TTC549 (cell line): ENCODE measurements around the gene SDHB.

ENCODE experiments used
- FAIRE-seq: peaks from 2 replicates; lab custom pipeline; 2012; peaks lifted over from hg19 to GRCh38; lab: Jason Lieb, UNC

SDHB gene

DNA sequence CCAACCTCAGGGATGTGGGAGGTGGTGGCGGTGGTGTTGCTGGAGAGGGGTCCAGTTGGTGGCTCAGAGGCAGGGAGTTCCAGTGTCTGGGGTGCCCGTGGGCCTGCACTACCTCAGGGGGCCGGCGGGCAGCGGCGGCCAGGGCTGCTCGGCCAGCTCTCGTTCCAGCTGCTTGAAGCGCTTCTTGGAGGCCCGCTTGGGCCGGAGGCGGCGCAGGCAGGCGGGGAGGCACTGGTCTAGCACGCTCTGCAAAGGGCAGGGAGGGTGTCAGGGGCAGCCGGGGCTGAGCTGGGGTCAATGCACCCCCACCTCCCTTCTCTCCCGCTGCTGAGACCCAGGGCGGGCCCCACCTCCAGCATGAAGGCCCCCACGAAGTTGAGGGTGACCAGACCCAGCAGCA, 67.7 kb downstream of the SDHB start:
- no peak for FAIRE-seq

DNA sequence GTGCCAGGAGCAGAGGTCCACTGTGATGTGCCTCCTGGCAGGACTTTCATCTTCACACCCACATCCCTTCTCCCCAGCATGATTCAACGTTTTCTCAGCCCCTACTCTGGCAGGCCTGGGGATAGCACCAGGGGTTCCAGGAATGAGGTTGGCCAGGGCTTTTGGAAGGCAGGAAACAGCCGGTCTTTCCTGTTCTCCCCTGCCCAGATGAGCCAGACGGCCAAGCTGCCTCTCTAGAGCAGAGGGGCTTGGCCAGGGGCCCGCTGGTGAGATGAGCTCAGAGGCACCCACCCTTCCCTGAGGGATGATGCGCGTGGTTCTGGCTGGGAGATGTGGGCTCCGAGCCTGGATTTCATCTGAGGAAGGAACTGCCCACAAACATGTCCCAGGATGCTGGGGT, 69.1 kb downstream of the SDHB start:
- FAIRE-seq = no peak

DNA sequence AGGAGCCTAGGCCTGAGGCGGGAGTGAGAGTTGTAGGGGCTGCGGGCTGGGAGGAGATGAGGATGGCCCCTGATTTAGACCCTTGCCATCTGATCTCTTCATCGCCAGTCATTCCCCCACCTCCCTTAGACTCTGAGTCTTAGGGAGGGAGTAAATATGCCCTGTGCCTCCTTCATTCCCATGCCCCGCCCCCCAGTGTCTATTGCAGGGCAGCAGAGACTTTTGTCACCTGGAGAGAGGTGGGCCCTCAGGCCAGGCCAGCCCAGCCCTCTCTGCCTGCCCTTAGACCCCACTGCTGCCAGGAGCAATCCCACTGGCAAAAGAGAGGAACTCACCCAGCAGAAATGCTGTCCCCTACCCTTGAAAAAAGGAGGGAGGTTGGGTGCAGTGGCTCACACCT, 70.2 kb downstream of the SDHB start:
- no peak for FAIRE-seq

DNA sequence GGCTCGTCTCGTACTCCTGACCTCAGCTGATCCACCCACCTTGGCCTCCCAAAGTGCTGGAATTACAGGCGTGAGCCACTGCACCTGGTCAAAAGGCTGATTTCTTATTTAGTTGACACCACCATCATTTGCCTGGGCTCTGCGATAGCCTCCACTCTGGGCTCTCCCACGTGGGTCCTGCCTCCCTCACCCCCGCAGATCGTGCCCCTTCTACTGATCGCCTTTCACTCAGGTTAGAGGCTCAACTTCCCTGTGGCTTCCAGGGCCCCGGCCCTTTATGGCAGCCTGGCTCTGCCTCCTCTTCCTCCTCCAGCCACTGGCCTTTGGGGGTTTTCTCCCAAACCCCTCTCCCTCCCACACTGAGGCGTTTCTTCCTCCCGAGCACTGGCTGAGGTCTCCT, 70.9 kb downstream of the SDHB start:
- no peak for FAIRE-seq

DNA sequence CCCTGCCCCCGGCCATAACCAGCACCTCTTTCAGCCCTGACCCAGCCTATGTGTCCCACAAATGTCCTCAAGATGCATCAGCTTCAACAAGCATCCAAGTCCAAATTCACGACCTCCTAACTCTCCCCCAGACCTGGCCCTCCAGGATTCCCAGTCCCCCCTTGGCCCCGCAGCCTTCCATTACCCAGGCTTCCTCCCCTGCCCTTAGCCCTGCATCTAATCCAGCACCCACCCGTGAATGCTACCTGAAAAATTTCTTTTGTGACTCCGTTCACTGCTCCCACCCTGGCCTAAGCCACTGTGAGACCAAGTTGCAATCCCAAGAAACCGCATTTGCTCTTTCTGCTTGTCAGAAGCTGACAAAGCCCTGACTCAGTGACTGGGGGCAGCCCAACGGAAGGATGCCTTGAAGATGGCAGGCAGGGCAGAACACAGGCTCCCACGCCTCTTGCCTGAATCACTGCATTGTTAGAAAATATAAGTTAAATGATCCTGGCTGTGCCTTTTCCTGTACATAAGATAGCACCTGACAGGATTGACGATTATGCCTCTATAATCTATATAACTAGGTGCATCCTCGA, 72.5 kb downstream of the SDHB start:
- no peak for FAIRE-seq

DNA sequence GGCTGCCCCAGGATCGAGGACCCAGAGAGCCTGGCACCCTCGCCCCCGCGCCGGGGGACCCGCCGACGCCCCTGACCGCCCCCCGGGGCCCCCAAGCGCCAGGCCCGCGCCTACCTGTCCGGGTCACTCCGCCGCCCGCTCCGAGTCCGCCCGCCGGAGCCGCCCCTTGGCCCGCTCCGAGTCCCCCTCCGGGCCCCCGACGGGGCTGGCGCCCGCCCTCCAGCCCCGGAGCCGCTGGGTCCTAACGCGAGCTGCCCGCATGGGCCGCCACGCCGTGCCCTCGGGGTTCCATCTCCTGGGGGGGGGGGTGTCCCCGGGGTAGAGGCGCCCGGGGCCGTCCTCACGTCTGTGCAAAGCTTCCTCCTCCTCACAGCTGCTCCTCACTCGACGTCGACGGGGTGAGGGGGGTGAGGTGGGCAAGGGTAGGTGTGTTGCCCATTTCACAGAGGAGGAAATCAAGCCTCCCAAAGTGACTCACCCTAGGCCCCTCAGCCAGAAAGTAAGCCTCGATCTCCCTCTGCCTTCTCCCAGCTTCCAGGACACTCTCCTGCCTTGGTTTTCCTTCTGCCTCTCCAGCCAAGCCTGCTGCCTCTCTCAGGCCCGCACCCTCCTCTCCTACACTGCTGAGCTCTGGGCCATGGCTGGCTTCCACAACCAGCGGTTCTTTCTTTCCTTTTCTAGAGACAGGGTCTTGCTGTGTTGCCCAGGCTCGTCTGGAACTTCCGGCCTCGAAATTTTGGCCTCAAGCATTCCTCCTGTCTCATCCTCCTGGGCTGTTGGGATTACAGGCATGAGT, 73.2 kb downstream of the SDHB start, which contains the start of gene MFAP2:
Gene MFAP2, minus strand, starts transcription at position 148 of the 796 bp plus-strand sequence. CDS start 2,347 bp downstream, outside the sequence.
- no peak for FAIRE-seq

DNA sequence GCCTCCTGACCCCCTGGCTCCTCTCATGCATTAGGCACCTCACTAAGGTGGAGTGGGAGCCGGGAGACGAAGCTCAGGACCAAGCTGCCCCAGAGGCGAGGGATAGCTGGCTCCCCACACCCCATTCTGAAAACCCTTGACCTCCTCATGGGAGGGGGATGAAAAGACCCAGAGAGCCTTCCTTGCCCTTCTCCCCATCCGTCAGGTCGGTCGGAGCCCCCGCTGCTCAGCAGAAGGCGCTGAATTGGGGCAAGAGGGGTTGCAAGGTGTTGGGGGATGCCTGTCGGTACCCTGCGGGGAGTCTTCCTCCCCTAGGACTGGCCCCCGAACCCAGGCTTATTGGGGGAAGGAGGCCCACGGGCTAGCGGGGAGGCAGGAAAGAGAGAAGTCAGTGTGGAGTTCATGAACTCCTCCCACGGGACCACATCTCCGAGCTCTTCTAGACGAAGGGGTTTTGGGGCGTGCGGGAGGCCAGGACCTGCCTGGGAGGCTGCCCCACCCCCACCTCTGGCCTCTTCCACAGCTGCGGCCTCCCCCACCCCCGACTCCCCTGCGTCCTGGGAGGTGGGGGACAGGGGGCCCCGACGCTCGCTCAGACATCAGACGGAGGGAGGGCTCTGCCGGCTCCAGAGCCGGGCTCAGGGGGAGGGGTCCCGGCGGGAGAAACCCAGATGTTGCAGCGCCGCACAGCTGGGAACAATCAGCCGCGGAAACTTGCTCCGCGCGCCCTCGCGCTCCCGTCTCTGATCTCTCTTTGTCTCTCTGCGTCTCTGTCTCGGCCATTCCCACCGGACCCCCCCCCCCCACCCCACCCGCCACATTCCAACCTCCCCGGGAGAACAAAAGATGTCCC, 74.1 kb downstream of the SDHB start:
- no peak for FAIRE-seq

DNA sequence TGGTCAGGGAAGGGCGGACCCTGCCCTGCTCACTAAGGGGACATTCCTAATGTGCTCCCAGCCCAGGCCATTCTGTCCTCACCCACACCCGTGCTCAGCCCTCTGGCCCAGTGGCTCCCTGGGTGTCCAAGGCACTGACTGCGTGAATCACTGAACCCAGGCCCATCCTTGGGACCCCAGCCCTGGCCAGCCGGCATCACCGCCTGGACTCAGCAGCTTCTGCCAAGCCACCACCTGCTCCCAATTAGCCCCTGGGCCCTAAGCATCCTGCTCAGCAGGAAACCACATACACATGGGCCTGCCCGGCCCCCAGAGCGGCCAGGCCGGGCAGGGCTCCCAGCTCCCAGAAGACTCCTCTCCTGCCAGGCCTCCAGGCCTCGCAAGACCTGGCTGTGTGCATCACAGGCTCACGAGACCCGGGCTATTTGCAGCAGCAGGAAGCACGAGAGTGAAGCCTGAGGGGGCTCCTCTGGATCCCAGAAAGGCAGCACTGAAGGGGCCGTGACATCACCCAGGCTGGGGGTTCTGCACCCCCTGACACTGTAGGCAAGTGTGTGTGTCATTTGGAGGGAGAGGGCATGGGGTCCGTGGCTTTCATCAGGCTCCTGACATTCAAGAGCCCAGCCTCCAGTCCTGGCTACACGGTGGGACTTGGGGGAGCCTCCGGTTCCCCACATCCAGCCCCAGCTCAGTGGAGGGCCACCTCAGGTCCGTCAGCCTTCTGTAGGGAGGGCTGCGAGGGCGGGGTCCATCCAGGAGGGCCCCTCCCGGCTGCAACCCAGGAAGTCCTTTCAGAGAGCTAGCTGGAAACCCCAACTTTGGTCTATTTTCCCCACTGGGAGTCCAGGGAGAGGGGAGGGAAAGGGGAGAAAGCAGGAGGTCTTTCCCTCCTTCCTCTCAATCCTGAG, 75.0 kb downstream of the SDHB start:
- FAIRE-seq = no peak

DNA sequence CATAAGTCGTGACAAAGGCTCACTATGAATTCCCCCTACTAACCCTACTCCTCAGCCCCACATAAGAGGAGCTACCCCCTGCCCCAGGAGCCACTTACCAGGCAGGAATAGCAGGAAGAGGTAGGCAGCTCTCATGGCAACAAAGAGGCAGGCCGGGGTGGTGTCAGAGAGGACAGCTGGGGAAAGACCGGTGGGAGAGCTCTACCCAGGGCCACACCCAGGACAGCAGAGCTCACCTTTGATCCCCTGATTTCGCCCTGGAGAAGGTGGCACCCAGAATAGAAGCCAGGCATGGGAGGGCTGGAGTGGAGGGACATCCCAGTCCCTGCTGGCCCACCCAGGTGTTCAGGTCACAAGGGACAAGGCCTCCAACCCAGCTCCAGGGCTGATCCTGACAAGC, 75.7 kb downstream of the SDHB start:
- FAIRE-seq = no peak

DNA sequence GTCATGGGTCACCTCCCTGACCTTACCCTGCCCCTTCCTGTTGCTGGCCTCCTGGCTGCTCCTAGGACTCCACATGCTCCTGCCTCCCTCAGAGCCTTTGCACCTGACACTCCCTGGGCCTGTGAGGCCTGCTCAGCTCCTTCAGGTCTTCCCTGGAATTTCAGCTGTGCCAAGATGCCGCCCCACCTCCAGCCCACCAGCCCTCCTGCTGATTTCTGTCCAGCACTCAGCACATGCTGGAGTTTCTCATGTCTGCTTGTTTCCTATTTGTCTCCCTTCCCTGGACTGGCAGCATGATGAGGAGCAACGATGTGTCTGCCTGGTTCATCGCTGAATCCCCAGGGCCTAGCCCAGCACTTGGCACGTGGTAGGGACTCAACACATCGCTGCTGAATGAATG, 76.5 kb downstream of the SDHB start:
- FAIRE-seq = no peak

DNA sequence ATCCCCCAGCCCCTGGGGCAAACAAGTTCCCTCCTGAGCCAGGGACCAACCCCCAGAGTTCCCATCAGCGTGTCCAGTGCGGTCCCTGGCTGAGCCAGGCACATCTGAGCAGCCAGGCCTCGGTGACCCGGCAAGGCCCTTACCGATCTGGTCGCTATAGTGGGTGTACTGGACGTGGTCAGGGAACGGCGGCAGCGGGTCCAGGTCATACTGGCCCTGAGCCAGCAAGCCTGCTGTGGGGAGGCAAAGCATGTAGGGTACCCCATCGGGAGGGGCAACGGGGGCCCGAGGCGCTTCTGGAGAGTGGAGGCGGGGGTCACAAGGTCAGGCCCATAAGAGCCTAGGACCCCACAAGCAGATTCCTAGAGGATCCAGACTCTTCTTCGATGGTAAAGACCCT, 76.9 kb downstream of the SDHB start:
- no peak for FAIRE-seq

DNA sequence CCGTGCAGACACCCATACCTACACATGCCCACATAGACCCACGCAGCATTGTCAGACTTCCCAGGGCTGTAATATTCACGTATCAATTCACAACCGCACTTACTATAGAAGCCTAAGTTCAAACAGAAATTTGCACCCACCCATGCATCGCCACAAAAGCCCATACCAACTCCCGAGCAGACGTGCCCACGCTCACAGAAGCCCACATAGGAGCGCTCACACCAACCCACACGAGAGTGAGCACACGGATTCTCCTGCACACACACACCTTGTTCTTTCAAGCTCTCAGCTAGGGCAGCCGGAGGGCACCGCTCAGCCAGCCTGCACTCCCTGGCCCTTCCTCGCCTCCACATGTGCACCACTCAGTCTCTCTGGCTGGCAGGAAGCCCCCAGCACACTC, 78.0 kb downstream of the SDHB start:
- no peak for FAIRE-seq

DNA sequence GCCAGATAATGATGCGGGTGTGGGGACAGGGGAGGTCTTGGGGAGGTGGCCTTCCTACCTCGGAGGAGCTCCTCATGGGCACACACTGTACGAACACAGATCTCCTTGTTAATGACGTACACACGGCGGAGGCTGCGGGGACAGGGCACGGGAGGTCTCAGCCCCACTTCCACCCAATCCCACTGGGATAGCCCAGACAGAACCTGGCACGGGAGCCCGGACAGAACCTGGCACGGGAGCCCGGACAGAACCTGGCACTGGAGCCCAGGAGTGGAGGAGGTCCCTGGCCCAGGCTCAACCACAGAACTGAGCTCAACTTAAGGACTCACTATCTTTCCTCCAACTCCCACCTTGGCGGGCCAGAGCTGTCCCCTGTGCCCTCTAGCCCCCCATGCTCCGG, 78.6 kb downstream of the SDHB start:
- FAIRE-seq = no peak

DNA sequence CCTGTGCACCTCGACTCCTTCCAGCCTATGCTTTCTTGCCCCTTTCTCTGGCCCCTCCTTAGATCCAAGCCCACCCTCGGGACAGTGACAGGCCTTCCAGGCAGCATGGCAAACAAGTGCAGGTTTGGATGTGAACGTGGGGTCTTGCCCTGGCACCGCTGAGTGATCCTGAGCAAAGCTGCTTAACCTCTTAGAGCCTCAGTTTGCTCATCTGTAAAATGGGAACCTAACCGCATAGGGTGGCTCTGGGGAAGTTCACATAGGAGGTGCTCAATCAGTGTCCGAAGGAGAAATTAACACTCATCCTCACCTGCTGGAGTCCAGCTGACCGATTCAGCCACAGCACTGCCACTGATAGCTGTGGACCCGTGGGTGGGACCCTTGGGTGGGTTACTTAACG, 80.6 kb downstream of the SDHB start:
- no peak for FAIRE-seq

DNA sequence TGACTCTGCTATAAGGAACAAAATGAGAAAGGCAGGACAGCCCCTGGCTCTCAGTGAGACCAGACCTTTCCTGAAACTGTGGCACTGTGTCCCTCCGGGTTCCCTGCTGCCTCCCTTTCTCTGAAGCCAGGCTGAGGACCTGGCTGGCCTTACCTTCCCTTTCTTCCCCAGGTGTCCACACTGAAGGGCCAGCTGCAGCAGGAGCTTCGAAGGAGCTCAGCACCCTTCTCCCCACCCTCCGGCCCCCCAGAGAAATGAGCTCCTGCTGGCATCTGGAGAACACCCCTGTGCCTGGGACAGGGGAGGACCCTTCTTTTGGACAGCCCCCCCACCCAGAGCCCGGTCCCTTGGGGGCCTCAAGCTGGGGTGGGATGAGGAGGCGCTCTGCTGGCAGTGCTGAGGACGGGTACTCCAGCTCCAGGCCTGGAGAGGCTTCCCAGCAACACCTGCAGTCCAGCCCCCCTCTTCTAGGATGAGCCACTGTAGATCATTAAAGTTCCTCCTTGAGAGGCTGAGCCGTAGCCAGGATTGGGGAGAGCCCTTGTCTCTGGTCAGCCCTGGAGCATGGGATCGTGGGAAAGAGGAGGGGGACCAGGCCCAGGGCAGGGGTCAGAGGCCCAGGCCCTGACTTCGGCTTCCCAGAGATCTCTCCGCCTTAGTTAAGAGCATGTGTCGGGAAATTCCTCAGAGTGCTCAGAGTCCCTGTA, 81.5 kb downstream of the SDHB start:
- FAIRE-seq = no peak

DNA sequence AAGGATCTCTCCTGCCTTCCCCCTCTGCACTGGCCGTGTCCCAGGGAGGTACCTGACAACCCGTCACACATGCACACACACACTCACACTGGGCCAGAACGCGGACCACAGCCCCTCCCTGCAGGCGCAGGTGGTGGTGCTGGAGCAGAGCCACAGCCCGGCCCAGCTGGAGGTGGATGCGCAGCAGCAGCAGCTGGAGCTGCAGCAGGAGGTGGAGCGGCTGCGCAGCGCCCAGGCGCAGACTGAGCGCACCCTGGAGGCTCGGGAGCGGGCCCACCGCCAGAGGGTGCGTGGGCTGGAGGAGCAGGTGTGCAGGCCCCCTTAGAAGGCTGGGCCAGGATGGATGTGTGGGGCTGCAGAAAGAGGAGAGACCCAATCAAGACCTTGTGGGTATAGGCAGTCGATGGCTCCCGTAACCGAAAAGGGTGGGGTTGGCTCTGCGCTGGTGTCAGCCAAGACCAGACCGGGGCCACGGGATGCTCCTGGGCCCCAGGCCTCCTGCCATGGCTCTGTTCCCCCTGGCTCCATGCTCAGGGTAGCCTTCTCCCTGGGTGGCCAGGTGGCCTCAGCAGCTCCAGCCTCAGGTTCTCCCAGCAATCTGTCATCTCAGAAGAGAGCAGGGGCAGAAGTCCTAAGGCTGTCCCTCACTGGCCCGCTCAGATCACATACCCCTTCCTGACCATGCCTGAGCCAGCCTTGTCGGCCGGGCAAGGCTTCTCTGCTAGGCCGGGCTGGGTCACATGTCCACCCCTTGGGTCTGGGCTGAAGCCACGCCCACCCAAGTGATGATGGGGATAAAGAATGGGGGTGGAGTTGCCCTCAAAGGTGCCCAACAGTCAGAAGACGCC, 82.3 kb downstream of the SDHB start:
- FAIRE-seq = no peak

DNA sequence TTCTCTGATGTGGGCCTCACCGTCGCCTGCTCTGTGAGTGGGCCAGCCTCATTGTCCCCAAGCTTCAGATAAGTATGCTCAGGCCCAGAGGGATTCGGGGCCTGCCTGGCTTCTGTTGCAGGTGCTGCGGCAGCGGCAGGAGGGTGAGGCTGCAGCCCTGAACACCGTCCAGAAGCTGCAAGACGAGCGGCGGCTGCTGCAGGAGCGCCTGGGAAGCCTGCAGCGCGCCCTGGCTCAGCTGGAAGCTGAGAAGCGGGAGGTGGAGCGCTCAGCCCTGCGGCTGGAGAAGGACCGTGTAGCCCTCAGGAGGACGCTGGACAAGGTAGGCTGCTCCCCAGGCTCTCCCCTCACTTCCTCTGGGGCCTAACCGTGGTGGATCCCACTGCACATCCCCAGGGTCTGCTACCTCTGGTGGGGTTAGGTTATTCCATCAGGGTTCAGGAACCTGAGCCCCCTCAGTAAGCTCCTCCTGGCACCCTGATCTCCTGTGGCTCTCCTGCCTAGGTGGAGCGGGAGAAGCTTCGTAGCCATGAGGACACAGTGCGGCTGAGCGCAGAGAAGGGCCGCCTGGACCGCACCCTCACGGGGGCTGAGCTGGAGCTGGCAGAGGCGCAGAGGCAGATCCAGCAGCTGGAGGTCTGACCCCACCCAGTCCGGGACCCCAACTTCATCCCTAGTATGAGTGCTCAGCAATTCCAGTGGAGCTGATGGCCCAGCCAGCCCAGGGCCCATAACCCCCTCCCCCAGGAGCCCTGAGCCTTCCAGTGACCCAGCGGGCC, 83.5 kb downstream of the SDHB start:
- no peak for FAIRE-seq

DNA sequence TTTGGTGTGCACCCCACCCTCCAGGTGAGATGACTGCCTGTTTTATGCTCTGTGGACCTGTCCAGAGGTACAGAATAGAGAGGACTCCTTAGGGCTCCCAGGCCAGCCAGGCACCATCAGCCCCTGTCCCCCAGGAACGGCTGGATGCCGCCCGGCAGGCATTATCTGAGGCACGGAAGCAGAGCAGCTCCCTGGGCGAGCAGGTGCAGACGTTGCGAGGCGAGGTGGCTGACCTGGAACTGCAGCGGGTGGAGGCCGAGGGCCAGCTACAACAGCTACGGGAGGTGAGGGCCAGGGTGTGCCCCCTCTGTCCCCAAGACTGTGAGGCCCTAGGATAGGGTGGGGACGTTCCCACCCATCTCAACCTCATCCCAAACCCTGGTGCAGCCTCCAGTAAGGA, 84.2 kb downstream of the SDHB start:
- no peak for FAIRE-seq

DNA sequence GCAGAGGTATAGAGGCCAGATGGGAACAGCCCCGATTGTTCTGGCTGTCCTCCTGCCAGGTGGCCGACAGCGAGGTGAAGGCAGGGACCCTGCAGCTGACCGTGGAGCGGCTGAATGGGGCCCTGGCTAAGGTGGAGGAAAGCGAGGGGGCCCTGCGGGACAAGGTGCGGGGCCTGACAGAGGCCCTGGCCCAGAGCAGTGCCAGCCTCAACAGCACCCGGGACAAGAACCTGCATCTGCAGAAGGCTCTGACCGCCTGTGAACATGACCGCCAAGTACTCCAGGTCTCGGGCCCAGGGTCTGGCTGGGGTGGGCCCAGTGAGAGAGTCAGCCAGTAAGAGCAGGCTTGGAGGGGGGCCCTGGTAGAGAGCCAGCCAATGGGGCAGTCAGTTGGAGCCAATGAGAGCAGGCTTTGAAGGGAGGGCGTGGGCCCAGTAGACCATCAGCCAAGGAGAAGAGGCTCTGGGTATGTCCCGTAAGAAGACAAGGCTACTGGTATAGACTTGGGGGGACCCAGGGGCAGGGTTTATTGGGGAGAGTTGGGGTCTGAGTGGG, 84.7 kb downstream of the SDHB start:
- no peak for FAIRE-seq
